Left renal cortex interstitium (tissue), 4 donors: ENCODE measurements around the gene HLA-F. TPM values are rescaled to one million over a fixed set of nuclear protein-coding genes. Genes with fewer than 3 reads are reported as not detected.
A peak's percentile ranks its signal among the peaks of the same experiment; 100 is the strongest.

Experiments used
- DNase-seq, 4 donors: peaks; one replicate each; pipeline ENCODE4 v3.0.0-alpha.2; 2013; ENCODE audit warnings: low read depth in 4 of 4, low spot score in 2 of 4, missing footprints in 1 of 4
- polyA plus RNA-seq, 4 donors: library from polyadenylated mRNA; unstranded; fragments of 120-200 nt; gene quantifications; one replicate each; pipeline ENCODE4 v1.2.1, GENCODE V29; 2013; ENCODE audit not compliant: insufficient read length in 4 of 4

Gene HLA-F
- polyA plus RNA-seq, 4 donors: 2.6 to 5.7 (median 5.1) TPM

DNA sequence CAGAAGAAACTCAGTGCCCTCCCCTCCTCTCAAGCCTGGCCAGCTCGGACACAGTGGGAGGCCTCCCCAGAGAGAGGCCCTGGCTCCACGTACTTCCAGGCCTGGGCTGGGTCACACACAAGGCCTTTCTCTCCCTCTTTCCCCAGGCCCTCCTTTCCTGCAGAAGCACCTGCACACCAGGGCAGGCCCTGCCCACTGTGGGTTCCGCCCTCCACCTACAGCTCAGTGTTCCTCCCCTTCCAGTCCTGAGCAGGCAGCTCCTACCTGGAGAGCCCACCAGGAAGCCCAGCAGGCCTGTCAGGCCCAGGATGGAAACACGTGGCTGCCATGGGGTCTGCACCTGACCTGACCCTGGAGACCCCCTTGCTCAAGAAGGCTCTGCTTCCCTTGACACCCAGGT lies 18.9 kb downstream of the HLA-F start:
- DNase-seq: no peak

DNA sequence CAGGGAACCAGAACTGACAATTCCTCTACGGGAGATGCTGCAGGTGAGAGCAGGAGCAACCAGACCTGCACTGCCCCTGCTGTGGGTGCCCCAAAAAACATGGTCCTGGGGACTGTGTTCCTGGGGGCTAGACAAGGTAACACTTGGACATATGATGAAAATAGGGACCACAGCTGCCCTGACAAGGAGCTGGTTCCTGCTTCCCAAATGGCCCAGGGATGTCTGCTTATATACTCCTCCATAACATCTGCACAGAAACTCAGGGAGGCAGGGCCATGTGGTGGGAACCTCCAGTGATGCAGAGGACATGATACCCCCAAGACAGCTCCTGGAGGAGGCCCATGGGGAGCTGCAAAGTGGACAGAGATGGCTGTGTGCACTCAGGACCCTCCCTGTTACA lies 19.8 kb downstream of the HLA-F start:
- DNase-seq: no peak

DNA sequence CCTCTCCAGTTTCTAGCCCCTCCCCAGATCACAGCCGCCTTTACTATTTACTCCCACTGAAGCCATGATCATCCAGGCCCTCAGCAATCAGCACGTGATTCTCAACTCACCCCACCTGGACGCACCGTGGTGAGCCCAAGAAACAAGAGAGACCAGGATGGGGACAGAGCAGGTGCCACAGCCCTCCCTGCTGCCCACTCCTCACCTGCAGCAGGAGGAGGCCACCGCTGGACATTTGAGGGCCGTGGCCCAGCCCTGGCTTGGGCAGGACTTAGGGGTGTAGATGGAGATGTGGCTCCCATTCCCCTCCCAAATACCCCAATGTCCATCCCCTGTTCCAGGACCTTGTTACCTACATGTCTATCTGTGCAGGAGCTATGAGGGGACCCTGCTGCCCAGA lies 20.3 kb downstream of the HLA-F start:
- DNase-seq: no peak

DNA sequence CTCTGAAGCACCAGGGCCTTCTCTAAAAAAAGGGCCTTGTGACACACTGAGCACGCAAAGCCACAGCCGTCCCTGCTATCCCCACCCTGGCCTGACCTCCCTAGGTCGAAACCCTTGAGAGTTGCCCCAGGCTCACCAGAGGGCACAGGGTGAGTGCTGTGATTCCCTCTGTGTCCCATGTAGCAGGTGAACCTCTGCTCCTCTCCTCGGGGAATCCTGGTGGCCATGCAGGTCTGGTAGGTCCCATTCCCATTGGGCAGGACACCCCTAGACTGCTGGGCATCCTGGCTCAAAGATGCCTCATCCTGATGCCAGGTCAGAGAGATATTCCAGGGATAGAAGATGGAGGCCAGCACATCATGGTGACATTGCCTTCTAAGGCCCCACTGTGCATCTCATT lies 20.9 kb downstream of the HLA-F start:
- DNase-seq: no peak

DNA sequence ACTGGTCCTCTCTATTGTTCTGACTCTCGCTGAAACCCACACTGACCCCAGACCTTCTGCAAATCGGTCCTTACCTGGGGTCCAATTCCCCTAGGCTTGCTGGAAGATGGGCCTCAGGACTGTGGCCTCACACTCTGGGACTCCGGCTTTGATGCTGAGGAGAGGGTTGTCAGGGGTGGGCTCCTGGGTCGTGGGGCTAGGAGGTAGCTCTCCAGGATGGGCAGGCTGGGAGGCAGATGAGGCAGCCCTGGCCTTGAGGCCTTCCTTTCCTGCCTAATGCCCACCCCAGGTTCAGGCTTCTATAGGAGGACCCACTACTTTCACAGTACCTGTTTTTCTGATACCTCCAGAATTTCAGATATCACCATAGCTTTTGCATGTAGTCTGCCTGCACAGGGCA lies 21.4 kb downstream of the HLA-F start:
- no peak for DNase-seq

DNA sequence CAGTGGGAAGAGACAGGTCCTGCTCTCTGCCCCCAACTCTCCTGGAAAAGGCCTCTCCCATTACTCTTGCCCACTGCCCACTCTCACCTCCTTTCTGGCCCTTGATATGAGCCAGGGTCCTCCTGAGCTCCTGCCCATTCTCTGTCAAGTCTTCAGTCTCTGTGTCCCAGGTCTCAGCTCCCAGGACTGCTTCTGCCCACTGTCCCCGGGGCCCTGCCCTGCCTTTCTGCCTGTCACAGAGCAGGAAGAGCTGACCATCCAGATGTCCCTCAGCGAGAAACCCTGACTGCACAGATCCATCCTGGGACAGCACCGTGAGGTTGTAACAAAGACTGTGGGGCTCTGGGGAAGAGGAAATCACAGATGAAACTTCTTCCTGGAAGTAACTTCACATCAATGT lies 22.2 kb downstream of the HLA-F start:
- DNase-seq: no peak

DNA sequence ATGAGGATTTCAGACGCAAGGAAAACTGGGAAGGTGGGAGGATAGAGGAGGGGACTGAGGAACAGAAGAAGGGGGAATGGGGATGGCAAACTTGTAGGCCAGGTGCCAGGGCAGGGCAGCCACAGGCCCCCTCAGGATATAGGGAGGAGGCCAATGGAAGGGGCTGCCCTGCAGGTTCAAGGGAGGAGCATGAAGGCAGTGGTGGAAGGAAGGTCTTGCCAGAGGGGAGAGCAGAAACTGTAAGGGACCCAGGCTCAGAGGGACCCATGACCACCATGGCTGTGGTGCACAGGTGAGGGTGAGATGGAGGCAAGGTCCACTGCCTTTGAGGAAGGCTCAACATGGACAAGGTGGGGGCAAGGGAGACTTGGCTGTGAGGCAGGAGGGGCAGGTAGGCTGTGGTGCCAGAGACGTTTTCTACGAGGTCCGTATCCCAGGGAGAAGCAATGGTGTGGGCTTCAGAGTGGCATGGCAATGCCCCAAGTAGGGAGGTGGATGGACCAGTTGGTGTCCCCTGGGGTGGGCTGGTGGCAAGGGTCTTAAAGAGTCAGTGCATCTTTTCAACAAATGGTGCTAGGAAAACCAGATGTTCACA lies 22.7 kb downstream of the HLA-F start:
- no peak for DNase-seq

DNA sequence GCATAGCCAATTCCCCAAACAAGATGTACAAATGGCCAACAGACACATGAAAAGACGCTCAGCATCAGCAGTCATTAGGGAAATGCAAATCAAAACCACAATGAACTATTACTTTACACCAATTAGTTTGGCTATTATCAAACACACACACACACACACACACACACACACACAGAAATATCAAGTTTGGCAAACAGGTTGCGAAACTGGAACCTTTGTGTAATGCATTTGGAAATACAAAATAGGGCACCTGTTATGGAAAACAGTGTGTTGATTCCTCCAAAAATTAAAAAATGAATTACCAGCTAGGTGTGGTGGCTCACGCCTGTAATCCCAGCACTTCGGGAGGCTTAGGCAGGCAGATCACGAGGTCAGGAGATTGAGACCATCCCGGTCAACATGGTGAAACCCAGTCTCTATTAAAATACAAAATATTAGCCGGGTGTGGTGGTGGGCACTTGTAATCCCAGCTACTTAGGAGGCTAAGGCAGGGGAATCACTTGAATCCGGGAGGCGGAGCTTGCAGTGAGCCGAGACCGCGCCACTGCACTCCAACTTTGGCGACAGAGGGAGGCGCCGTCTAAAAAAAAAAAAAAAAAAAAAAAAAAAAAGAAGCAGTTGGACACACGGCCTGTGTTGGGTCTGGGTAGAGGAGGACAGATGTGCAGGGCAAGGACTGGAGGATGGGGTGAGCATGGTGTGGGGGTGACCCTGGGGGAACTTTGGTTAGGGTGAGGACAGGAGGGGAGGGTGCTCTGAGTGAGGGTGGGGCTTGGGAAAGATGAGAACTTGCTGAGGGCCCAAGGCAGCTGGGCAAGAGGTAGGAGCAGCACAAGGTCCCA lies 23.8 kb downstream of the HLA-F start:
- no peak for DNase-seq

DNA sequence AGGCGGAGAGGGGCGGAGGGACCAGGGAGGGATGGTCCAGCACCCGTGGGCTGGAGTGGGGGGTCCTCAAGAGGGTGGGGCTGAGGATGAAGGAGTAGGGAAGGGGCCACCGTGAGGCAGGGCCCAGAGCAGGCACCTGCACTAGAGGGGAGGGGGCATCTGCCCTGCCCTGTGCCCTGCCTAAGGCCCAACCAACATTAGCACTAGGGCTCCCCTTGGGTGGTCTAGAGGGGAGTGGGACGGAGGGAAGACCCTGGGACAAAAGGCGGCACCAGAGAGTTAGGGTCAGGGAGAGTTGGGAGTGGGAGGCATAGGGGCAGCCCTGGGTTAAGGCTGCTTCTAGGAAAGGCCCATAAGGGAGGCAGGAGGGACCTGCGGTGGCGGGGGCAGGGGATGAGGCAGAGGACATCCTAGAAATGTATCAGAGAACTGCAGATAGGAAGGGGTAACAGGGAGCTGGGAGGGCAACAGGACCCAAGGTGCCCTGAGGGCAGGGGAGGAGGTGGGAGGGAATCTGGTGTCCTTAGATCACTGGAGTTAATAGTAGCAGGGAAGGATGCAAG lies 24.5 kb downstream of the HLA-F start:
- DNase-seq: no peak

DNA sequence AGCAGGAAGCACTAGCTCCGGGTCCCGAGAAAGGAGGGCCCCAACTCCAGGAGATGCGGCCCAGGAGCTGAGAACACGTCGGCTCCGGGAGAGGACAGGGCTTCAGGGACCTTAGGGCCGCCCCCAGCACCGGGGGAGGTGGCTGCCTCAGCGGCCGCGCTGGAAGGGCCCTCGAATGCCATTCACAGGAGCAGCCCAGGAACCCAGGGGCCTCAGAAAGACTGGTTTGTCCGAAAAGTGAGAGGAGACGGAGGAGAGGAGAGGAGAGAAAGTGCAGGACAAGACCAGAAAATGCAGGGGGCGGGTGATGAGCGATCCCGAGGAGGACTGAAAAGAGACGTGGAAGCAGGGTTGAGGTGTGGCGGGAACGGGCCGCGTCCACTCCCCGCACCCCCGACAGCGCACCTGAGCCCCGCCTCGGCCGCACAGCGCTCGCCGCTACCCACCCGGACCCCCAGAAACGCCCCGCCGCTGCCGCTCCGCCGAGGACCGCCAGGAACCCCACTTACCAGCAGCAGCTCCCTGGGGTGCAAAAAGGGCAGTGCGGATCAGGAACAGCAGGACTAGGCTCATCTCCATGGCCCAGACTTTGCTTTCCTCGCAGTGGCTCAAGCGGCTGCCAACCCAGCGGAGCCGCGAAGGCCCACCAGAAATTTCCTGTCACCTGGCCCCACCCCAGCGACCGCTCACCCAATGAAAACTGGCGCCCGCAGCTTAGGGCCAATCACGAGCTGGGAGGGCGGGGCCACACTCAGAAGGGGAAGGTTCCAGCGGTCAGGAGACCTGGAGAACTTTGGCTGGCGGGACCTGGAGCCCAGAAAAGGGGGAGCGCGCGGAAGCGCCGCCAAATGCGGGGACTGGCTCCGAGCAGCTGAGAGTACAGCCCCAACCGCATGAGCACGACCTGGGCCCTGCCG lies 25.4 kb downstream of the HLA-F start:
- peak; percentile 25 to 69 (median 54) for DNase-seq

DNA sequence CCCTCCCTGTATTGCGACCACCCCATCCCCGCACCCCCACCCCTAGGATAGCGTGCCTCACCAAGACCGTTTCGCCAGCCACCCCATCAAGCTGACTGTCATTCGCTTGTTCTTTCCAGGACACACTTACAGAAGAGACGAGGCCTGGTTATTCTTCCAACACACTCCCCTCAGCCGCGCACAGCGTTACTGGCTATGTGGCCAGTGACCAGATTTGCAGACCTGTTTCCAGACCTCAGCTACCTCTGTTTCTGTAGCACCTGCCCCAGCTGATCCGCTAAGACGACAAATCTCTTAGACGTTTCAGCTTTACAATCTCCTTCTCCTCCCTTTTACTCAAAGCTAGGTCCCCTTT lies 26.1 kb downstream of the HLA-F start:
- DNase-seq: no peak

DNA sequence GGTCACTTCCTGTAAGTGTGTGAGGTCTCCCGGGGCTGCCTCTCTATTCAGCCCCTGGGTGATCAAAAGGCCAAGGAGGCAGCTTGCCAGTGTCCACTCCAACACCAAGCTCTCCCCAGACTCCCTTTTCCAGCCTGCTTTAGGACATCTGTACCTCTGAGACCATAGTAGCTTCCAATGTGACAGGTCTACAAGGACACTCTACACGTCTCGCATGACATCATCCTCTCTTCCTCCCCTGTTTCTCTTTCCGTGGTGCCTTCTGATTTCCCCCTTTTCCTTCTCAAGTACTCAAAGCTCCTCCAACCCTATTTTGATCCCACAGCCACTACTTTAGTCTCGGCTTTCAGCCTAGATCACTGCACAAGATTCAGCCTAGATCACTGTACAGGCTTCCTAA lies 26.4 kb downstream of the HLA-F start:
- DNase-seq: no peak

DNA sequence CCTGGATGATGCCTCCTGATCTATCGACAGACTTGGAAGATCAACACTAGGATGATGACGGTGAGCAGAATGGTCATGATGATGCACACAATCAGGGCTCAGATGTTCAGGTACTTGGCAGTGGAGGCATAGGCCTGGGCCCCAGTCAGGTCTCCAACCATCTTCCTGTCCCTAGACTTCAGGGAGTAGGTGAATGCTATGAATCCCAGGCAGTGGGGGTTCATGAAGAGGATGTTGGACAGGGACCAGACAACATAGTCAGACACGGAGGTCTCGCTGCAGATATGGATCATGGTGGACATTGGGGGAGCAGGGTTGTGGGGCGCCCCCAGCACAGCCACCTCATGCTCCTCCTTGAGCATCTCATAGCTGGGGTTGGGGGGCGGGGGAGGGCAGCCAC lies 27.5 kb downstream of the HLA-F start:
- DNase-seq: no peak

DNA sequence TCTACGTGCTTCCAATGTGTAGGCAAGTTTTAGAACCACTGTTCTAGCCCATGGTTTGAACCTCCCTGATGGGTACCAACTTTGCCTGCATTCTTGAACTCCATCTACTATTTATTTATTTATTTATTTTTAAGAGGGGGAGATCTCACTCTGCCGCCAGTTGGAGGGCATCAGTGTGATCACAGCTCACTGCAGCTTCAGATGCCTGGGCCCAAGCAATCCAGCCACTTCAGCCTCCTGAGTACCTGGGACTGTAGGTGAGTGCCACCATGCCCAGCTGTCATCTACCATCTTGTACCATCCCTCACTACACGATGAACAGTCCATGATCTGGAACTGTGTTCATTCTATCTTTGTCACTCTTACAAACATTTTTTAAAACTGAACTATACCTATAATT lies 28.2 kb downstream of the HLA-F start:
- no peak for DNase-seq

DNA sequence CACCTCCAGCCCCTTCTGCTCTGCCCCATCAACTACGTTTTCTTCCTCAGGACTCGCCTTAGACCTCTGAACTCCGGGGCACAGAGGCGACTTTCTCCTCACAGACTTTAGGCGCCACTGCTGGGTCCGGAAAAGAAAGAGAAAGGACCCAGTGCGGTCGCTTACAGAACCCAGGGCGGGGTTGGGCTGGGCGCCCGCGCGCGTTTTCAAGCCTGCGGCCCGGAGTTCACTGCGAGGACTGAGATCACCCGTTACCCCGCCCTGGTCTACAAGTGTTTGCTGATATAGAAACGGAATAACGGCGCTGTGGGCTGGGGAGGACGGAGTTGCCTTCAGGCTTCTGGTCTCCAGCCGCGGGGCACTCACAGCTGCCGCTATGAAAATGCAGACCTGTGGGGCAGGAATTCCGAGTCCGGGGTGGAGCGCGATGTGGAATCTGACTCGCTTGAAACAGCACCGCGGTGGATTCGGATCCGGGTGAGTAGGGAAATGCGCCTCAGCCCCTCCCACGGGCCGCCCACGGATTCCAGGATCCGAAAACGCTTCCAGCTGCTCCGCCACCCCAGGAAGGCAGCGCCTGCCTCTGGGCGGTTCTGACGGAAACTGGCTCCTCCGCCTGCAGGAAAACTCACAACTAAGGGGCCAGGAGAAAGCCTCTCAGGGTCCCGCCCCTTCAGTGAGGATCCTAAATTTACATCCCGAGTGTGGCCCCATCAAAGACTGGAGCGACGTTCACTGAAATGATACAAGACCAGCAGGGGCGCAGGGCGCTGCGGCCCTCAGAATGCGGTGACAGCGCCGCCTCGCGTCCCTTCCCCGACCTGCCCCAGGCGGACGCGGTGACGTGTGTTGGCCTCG lies 29.4 kb downstream of the HLA-F start:
- peak; percentile 43 to 71 (median 64) for DNase-seq

DNA sequence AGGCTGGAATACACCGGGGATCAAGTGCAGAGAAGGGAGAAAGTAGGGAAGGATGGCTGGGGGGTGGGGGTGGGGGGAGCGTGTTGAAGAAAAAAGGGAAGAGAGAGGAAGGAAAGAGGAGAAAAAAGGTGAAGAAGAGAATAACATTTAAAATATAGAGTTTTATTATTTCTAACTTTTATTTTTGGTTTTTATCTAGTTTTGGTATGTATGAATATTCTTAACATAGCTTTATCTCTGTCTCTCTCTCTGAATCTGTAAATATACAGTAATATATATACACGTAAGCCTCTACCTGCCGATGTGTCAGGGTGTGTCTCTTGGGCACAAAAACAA lies 30.0 kb downstream of the HLA-F start:
- no peak for DNase-seq

DNA sequence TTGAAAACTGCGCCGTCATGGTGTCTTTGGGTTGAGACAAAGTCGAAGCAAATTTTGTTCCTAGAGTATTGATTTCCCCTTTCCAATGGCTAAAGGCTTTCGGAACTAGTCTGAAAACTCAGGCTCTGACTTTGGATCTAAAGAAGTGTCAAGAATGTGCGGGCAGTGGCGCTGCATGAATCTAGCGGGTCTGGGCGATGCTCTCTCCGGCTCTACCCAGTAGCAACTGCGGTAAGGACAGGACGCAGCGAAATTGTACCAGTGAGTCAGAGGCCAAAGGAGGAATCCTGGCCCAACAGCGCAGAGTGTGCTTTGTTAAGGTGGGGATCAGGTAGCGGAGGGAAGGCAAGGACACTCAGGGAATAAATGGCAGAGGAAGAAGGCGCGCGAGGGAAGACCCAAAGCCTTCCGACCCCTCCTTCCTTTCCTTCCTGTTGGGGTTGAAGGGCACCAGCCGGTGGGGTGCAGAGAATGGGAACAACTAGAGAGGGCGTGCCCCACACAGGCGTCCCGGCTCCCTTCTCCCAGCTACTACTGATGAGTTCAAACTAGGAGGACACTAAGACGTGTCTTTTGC lies 32.1 kb downstream of the HLA-F start:
- DNase-seq: no peak

DNA sequence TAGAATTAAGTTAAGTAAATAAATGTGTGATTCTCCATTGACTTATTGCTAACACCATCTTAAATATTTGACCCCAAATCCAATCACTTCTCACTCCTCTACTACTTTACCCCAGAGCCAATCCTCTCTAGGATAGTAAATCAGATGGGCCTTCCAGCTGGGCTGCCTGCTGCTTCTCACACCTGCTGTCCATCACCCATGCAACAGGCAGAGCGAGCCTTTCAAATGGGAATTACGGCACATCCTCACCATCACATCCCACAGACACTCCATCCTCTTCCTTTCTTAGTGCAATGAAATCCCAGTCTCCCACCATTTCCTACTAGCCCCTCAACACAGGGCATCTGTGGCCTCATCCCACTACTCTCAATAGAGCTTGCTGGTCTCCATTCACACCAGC lies 34.0 kb downstream of the HLA-F start:
- no peak for DNase-seq

DNA sequence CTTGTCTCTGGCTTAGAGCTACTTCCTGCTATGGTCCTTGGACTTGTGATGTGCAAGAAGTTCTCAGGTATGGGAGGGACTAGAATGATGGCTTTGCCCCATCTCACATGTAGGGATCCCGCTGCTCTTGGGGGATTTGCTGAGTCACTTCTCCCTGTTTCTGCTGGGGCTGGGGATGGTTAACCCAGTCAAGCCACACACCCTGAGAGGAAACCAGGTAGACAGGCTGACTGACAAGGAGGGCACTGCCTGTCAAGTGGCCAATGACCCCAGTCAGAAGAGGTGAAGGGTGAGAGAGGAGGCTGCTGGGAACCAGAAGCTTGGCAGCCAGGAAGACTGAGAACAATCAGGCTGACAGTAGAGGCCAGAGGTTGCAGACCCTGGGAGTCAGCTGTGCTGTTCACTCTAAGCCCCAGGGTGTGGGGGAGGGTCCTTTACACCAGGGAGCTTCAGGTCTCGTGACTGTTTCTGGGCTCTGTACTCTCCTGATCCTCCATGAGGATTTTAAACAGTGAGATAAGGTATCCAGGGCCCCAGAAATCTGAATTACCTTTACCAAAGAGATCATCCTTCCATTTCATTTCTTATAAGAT lies 34.6 kb downstream of the HLA-F start:
- no peak for DNase-seq

DNA sequence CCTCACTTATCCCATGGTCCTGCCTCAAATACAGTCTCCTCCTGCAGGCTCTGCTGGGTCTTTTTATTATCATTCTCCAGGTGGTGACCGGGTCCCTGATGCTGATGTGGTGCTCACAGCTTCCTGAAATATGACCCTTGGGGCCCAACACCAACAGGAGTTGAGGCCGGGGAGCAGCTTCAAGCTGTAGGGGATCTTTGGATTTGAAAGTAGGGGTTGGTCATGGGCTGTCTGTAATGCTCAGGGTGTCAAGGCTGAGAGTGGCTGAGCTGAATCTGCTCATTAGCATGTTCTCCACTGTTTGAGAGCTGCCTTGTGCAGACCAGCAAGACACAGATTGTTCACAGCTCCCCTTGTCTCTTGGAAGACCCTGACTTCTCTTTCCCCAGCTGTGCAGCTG lies 35.5 kb downstream of the HLA-F start:
- no peak for DNase-seq
